Tibial nerve (tissue), 4 donors: ENCODE measurements around the gene AKNA. TPM values are rescaled to one million over a fixed set of nuclear protein-coding genes. Genes with fewer than 3 reads are reported as not detected.
A peak's percentile ranks its signal among the peaks of the same experiment; 100 is the strongest.

Source experiments
- DNase-seq, 2 donors: peaks; one replicate each; pipeline ENCODE4 v3.0.0-alpha.2; 2019; ENCODE audit warnings: low spot score in 2 of 2
- H3K27ac ChIP-seq, 4 donors: fragments of 200-600 bp; sonication (generic) in 3 of 4; one replicate each; pipeline ENCODE4 v1.5.1; 2017 to 2019; ENCODE audit warnings: mild to moderate bottlenecking in 1 of 4
- H3K27me3 ChIP-seq, 2 donors: fragments of 200-600 bp; sonication (generic) in 1 of 2; one replicate each; pipeline versions ENCODE4 v1.5.1 to v1.6.0; 2017 to 2019
- H3K36me3 ChIP-seq, 3 donors: fragments of 200-600 bp; sonication (generic); one replicate each; pipeline ENCODE4 v1.5.1; 2018 to 2019
- H3K4me1 ChIP-seq, 4 donors: fragments of 200-600 bp; sonication (generic) in 3 of 4; one replicate each; pipeline ENCODE4 v1.5.1; 2017 to 2019
- H3K4me3 ChIP-seq, 4 donors: fragments of 200-600 bp; sonication (generic) in 3 of 4; one replicate each; pipeline ENCODE4 v1.5.1; 2017 to 2019; ENCODE audit warnings: mild to moderate bottlenecking in 1 of 4, moderate library complexity in 1 of 4
- H3K9me3 ChIP-seq, 4 donors: fragments of 200-600 bp; sonication (generic) in 3 of 4; one replicate each; pipeline ENCODE4 v1.5.1; 2017 to 2019
- CTCF ChIP-seq, 5 experiments: fragments of 200-600 bp in 3 of 5; fragments of 450-650 bp in 2 of 5; sonication (generic) in 3 of 5; IDR thresholded peaks; one replicate each; pipeline ENCODE4 v1.5.1; 2016 to 2019; ENCODE audit warnings: antibody characterized with exemption in 5 of 5, mild to moderate bottlenecking in 3 of 5, moderate library complexity in 2 of 5
- EP300 ChIP-seq, 2 donors: sonication (generic); formaldehyde crosslinking; IDR thresholded peaks; one replicate each; pipeline ENCODE4 v1.6.1; 2017; ENCODE audit warnings: antibody characterized with exemption in 2 of 2, mild to moderate bottlenecking in 1 of 2
- POLR2A ChIP-seq, 2 donors: fragments of 450-650 bp; IDR thresholded peaks; one replicate each; pipeline ENCODE4 v1.6.1; 2017; ENCODE audit warnings: antibody characterized with exemption in 2 of 2, mild to moderate bottlenecking in 2 of 2, moderate library complexity in 2 of 2
- WGBS, 2 donors: methylation state at CpG; one replicate each; pipeline ENCODE4 v1.1.5; 2018; 5-methylcytosine and 5-hydroxymethylcytosine counted together
- total RNA-seq, 4 donors: library from RNA; depleted of rRNA; stranded (reverse); fragments of >200 nt; gene quantifications; one replicate each; pipeline ENCODE4 v1.1.0, GENCODE V29; 2016

Gene AKNA
- total RNA-seq, 4 donors from 2014 or later = 23.6 to 42.2 (median 36.6) TPM

GRCh38 chr9:114374936-114375335 is 12.8 kb downstream of the AKNA start:
- Histone ChIP-seq H3K27ac (no peak overlapping the region), H3K27me3 (no peaks in the 10 kb centered on the region), H3K9me3 (no peaks in the 10 kb centered on the region), H3K4me3 (no peak overlapping the region), H3K4me1 (peaks cover 0 to 35% (median 17%) of the 10 kb centered on the region in 4 donors), H3K36me3 (peaks cover 3 to 82% (median 11%) of the 10 kb centered on the region in 3 donors)
- WGBS, 2 donors = 75 to 80% methylated on average over 9 of the region's 9 CpGs
- no peak for DNase-seq
- TF ChIP-seq POLR2A (IDR thresholded peaks at IDR 0.05) = no peak
- TF ChIP-seq EP300 (IDR thresholded peaks at IDR 0.05) = no peak
- no peak for TF ChIP-seq CTCF (IDR thresholded peaks at IDR 0.05)

- H3K27ac ChIP-seq = peak overlapping the region in 1 of 4 donors; percentile 36
- DNase-seq = no peak
- no peak overlapping the region for H3K4me3 ChIP-seq
- no peak for TF ChIP-seq EP300 (IDR thresholded peaks at IDR 0.05)
- TF ChIP-seq CTCF (IDR thresholded peaks at IDR 0.05) = no peak
- no peak for TF ChIP-seq POLR2A (IDR thresholded peaks at IDR 0.05)
- H3K4me1 ChIP-seq = peaks cover 0 to 35% (median 14%) of the 10 kb centered on the region in 4 donors
- peaks cover 3 to 76% (median 11%) of the 10 kb centered on the region in 3 donors for H3K36me3 ChIP-seq
- 86 to 90% methylated on average over 10 to 16 of the region's 16 CpGs for WGBS, 2 donors
- H3K27me3 ChIP-seq = no peaks in the 10 kb centered on the region
- no peaks in the 10 kb centered on the region for H3K9me3 ChIP-seq
Measured at GRCh38 chr9:114373960-114374730, 13.6 kb downstream of the AKNA start.

- DNase-seq = no peak
- no peaks in the 10 kb centered on the region for H3K9me3 ChIP-seq
- TF ChIP-seq EP300 (IDR thresholded peaks at IDR 0.05) = peak in 1 of 2 donors; percentile 24
- no peak for TF ChIP-seq CTCF (IDR thresholded peaks at IDR 0.05)
- no peak for TF ChIP-seq POLR2A (IDR thresholded peaks at IDR 0.05)
- H3K27ac ChIP-seq = peak overlapping the region in 3 of 4 donors; percentile 36 to 70 (median 48)
- no peaks in the 10 kb centered on the region for H3K27me3 ChIP-seq
- peaks cover 3 to 74% (median 11%) of the 10 kb centered on the region in 3 donors for H3K36me3 ChIP-seq
- H3K4me1 ChIP-seq = peaks cover 0 to 39% (median 14%) of the 10 kb centered on the region in 4 donors
- 52 to 63% methylated on average over 6 of the region's 9 CpGs for WGBS, 2 donors
- no peak overlapping the region for H3K4me3 ChIP-seq
Measured at GRCh38 chr9:114372921-114373448, 14.8 kb downstream of the AKNA start.

GRCh38 chr9:114371973-114372917 is 15.5 kb downstream of the AKNA start:
- DNase-seq = no peak
- Histone ChIP-seq H3K36me3 (peaks cover 3 to 75% (median 10%) of the 10 kb centered on the region in 3 donors), H3K4me3 (no peak overlapping the region), H3K9me3 (no peaks in the 10 kb centered on the region), H3K27ac (peak overlapping the region in 3 of 4 donors; percentile 13 to 70 (median 48)), H3K4me1 (peaks cover 0 to 46% (median 16%) of the 10 kb centered on the region in 4 donors), H3K27me3 (no peaks in the 10 kb centered on the region)
- WGBS, 2 donors = 33 to 36% methylated on average over 9 to 14 of the region's 14 CpGs
- TF ChIP-seq CTCF (IDR thresholded peaks at IDR 0.05) = no peak
- TF ChIP-seq POLR2A (IDR thresholded peaks at IDR 0.05) = no peak
- no peak for TF ChIP-seq EP300 (IDR thresholded peaks at IDR 0.05)
